RKO (cell line): ENCODE results near the gene ACBD6.
"Not testable (repeated sequence)": the region's sequence is repeated elsewhere in the genome, so short reads cannot be mapped to it uniquely, and the experiment has no call there.

ENCODE experiments used
- DNase-seq: peaks from one replicate; pipeline ENCODE4 v3.0.0-alpha.2; 2016; ENCODE audit warnings: low spot score

Gene ACBD6

DNA sequence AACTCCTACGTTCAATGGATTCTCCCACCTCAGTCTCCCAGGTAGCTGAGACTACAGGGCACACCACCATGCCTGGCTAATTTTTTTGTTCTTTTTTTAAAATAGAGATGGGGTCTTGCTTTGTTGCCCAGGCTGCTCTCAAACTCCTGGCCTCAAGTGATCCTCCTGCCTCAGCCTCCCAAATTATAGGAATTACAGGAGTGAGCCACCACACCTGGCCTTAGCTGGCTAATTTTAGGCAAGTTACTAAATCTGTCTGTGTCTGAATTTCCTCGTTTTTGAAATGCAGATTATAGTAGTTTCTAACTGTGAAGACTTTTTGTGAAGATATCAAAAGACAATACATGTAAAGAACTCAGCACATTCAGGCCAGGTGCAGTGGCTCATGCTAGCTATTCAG, 13.7 kb downstream of the ACBD6 start:
- DNase-seq: no peak

DNA sequence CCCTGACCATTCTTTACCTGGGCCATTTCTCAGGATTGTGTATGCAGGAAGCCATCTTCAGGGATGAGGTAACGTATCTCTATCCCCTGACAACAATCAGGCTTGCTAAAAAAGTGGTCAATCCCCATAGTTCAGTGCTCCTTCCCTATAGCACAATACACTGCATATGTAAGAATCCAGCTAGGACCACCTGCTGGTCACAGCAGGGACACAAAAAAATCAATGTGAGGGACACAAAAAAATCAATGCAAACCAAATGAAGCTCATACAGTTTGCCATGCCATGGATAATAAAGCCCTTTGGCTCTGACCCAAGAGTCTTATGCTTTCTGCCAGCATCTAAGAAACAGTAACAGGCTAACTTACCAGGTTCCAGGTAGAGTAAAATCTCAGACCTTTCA, 16.3 kb downstream of the ACBD6 start:
- no peak for DNase-seq

GRCh38 chr1:180484490-180484889, 17.9 kb downstream of the ACBD6 start:
- no peak for DNase-seq

DNA sequence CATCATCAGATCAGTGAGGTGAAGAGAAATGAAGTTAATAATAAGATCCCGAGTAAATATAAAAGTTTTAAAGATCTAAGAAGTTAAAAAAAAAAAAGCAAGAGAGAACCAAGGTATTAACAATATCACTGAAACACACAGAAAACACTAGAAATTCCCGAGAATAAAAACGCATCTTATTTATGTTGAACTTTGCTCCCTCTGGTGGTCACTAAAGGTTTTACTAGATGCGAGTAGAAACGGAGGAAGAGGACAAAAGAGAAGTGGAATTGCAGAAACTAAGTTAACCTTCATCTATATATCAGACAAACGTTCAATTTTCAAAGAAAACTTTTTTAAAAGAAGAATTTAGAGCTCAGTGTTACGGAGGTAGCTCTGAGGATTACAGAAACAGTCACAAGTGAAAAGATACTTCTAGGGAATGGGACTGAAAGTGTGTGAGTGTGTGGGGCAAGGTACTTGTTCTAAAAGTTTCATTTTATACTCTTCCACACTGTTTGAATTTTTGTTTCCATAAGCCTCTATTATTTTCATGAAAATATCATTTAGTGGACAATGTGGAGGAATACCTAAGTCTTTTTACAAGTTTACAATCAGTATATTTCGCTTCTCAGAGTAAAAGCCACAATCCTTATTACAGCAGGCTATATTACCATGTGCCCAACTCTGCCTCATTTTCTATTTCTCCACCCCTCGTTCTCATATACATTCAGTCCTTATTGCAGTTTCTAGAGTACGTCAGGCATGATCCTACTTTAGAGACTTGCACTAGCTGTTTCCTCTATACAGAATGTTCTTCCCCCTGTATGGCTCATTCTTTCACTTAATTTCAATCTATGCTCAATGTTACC, 19.7 kb downstream of the ACBD6 start:
- peak; percentile 74 for DNase-seq

- no peak for DNase-seq
Measured at GRCh38 chr1:180470031-180470430, 32.3 kb downstream of the ACBD6 start.

DNA sequence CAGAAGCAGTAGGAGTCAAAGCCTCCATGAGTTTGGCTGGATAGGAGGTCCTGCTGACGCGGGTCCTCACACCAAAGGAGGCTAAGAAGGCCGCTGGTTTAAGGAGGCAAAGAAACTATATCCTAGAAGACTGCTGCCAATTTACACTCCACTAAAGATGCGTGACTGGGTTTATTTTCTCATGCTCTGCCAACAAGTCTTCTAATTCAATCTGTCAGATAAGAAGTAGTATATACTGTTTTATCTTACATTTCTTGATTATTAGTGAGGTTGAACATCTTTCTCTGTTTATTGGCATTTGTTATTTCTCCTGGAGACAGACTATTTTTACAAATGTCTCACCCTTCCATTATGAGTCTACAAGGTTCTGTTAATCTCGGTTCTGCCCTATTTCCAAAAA, 34.1 kb downstream of the ACBD6 start:
- DNase-seq: no peak

GRCh38 chr1:180462102-180462501, 40.3 kb downstream of the ACBD6 start:
- no peak for DNase-seq

- DNase-seq: not testable (repeated sequence)
Measured at GRCh38 chr1:180461682-180462081, 40.7 kb downstream of the ACBD6 start.

DNA sequence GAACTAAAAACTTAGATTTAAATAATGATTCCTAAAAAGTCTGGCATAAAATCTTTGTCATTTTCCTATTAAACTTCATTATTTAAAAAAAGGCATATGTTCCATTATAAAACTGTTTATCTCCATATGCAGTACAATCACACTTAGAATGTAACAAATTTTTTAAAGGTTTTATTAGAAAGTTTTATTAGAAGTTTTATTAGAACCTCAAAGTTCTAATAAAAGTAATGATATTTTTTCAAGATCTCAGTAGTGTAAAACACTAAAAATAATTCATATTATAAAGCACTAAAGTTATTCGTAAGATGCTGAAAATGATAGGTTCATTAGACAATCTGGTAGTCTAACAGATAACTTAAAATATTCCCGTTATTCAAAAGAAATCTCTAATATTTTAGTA, 43.6 kb downstream of the ACBD6 start:
- no peak for DNase-seq

DNA sequence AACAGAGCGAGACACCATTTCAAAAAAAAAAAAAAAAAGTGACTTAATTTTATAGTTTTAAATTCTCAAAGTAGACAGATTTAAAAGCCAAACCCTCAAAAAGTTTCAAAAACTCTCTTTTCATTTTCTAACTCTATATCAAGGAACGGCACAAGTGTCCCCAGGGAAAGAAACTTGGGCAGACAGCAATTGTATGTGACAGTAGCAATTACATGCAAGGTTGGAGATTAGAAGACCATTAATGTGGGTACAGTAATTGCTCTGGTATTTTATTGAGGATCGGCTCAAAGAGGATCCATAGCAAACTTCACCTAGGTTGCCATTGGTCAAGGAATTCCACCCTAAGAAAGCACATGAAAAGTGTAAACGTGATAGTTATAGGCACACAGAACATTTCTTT, 46.2 kb downstream of the ACBD6 start:
- no peak for DNase-seq

- DNase-seq: no peak
Measured at GRCh38 chr1:180451504-180451903, 50.9 kb downstream of the ACBD6 start.

DNA sequence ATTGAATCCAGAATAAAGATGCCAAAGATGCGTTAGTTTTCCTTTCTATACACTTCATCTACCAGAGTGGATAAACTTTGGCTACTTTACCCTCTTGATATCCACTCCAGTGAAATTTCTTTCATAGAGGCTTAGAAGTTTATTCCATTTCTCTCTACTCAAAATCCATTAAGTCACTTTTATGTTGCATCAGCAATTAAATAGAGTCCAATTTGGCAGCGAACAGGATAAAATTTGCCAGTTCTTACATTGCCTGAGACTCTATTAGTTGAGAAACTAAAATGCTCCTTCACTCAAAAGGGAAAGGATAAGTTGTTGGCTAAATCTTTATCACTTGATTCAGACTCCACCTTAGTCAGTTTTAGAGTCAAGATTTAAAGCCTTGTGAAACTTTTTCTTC, 57.9 kb downstream of the ACBD6 start:
- no peak for DNase-seq

DNA sequence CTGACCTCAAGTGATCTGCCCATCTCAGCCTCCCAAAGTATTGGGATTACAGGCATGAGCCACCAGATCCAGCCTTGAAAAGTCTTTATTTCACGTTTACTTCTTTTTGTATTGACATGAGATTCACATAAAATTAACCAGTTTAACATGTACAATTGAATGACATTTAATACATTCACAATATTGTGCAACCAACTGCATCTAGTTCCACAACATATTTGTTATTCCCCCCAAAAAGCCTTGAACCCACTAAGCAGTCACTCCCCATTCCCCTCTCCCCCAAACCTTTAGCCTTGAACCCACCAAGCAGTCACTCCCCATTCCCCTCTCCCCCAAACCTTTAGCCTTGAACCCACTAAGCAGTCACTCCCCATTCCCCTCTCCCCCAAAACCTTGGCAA, 62.0 kb downstream of the ACBD6 start:
- no peak for DNase-seq

DNA sequence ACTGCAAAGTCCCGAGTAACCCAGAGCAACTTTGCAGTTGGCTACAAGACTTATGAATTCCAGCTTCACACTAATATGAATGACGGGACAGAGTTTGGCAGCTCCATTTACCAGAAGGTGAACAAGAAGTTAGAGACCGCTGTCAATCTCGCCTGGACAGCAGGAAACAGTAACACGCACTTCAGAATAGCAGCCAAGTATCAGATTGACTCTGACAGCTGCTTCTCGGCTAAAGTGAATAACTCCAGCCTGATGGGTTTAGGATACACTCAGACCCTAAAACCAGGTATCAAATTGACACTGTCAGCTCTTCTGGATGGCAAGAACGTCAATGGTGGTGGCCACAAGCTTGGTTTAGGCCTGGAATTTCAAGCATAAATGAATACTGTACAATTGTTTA, 66.8 kb downstream of the ACBD6 start:
- no peak for DNase-seq

DNA sequence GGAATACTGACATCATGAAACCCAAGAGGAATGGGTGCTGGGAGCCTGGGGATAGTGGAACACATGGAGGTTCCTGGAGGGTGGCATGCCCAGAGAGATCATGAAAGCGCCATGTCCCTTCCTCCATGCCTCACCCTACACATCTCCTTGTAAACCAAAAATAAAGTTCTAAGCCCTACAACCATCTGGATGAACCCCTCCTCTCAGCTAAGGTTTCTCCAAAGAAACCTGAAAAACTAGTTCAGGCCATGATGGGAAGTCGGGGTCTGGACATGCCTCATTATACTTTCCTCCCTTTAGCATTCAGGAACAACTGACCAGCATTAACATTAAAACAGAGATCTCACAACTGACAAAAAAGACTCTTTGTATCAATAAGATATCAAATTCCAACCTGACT, 68.5 kb downstream of the ACBD6 start:
- no peak for DNase-seq

- no peak for DNase-seq
Measured at GRCh38 chr1:180431683-180432082, 70.7 kb downstream of the ACBD6 start.

GRCh38 chr1:180428782-180429695, 73.3 kb downstream of the ACBD6 start:
- no peak for DNase-seq

DNA sequence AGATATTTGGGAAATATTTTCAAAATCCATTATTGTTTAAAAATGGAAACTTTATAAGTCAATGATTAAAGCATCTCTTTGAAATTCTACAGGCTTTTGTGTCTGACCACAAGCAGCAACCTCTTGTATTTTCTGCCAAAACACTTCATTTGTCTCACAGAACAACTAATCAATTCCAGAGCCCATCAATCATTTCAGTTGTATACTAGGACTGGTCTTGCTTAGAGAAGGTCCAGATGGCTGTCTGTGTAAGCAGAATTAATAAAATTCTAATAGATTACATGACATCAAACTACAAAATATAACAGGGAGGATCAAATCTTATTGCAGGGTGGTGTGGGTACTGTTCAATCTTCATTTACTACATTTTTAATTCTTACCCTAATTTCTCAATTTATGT, 76.4 kb downstream of the ACBD6 start:
- no peak for DNase-seq

DNA sequence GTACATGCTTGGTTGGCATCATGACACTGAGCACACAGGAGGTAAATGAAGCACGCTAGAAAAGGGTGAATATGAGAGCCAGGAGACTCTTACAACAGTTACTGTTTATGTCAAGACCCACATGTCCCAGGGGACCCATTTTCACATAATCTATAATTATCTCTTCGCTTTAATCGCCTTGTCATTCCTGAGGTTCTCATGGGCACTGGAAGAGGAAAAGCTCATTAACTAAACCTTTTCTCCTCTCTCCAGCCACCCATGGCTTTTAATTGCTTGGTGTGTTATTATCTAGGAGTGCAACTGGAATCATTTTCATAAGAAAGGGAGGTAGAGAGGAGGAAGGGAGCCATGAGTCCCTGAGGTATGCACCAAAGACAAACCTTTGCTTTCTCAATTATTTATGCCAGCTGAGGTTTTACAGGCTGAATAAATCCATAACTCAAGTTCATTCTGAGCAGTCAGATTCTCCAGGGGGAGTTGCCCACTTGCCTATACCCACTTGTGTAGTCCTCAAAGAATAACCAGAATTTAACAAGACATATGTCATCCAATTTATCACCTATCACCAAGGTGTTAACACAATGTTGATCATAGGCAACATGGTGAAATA, 77.4 kb downstream of the ACBD6 start:
- no peak for DNase-seq

GRCh38 chr1:180421614-180422013, 80.8 kb downstream of the ACBD6 start:
- DNase-seq: no peak

GRCh38 chr1:180421145-180421544, 81.2 kb downstream of the ACBD6 start:
- DNase-seq: not testable (repeated sequence)

GRCh38 chr1:180415985-180416633, 86.3 kb downstream of the ACBD6 start:
- peak; percentile 60 for DNase-seq
